Measurements from ENCODE around the gene ARAP1.
A peak's percentile ranks its signal among the peaks of the same experiment; 100 is the strongest.

ARAP1 gene

GRCh38 chr11:72721689-72722049 lies 30.5 kb downstream of the ARAP1 start:
- DNase-seq, result no peak

GRCh38 chr11:72721276-72721675 lies 30.9 kb downstream of the ARAP1 start:
- no peak for DNase-seq

DNA sequence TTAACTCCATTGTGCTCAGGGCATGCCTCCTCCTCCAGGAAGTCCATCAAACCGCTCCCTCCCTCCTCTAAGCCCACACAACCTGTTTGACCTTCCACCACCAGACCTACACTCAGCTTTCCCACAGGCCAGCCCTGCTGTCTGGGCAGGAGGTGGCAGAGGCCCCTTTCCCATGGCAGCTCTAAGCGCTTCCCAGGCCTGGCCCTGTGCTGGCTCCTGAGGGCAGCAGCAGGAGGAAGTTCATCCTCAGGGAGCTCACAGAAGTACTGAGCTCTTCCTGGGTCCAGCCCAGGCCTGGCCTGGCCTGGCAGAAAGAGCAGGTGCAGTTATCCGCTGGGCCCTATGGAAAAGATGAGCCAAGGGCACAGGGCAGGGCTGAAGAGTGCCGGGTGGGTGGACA lies 31.4 kb downstream of the ARAP1 start:
- DNase-seq, result no peak

DNA sequence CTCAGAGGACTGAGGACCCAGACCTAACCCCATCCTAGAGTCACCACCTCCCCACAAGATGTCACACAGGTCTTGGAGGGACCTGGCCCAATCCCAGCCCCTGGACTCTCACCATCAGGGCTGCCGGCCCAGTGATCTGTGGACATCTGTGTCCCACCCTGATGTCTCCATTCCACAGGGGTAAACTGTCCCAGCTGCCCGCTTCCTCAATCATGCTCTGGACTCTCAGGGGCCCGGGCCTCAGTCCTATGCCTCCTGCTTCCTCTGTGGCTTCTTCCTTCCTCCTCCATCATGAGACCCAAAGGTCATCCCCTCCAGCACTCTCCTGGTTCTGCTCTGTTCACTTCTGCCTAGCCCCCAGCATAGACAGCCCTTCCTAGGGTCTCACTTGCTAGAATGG lies 32.2 kb downstream of the ARAP1 start:
- peak in 1 of 2 experiments; percentile 14 for DNase-seq

DNA sequence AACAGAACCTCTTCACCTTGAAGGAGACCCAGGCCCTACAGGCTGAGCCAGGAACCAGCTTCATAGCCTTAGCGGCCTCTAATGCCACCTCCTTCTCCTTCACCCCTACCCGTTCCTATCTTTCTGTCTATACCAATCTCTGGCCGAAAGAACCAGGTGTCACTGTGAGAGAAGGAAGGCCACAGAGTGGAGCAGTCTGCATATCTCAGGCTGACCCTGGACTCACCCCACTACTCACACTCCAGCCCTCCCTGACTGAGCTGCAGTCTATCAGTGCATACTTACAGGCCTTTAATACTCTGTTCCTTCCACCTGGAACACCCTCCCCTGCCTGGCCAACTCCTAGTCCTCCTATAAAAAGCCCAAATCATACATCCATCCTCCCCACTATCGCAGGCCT lies 32.7 kb downstream of the ARAP1 start:
- DNase-seq, result no peak

- no peak for DNase-seq
Observed at GRCh38 chr11:72719144-72719543, 33.1 kb downstream of the ARAP1 start.

GRCh38 chr11:72718101-72718501 lies 34.1 kb downstream of the ARAP1 start:
- no peak for DNase-seq

DNA sequence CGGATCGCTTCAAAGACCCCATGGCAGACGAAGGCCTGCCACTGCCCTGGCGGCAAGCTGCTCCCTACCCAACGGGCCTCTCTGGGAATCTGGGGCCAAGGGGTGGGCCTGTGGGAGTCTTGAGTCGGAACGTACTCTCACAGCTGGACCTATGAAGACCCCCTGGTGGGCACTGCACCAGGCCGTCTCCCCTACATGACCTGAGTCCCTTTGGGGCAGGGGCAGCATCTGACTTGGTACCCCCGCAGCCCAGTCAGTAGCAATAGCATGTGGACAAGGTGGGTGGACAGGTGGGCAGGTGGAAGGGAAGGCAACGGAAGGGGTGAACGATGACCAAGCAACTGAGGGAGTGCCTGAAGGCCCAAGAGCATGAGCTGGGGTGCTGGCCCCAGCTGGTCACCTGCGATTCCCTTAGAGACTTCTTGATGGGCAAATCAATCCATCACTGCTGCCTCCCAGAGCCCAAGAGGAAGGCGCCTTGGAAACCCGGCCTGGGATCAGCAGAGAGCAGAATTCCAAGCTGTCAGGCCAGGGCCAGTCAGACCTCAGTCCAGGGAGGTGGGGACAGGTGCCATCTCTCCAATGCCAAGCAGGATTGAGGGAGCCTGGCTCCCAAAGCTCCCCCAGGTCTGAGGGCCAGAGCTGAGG lies 35.3 kb downstream of the ARAP1 start:
- no peak for DNase-seq

DNA sequence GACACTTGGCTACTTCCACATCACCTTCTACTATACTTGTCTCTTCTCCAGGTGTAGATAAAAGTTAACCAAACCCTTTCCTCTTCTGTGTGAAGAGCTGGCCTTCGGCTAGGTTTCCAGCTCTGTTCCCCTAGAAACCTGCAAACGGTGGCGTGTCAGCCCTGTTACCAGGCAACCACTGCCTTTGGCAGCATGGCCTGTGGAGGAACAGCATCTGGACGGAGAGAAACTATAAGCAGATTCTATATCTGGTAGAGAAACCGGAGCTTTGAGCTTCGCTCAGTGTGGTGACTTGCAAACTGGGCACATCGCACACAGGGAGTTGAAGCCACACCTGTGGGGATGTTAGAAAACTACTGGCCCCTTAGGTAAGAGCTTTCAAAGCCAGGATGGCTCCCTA lies 35.9 kb downstream of the ARAP1 start:
- DNase-seq, result no peak

DNA sequence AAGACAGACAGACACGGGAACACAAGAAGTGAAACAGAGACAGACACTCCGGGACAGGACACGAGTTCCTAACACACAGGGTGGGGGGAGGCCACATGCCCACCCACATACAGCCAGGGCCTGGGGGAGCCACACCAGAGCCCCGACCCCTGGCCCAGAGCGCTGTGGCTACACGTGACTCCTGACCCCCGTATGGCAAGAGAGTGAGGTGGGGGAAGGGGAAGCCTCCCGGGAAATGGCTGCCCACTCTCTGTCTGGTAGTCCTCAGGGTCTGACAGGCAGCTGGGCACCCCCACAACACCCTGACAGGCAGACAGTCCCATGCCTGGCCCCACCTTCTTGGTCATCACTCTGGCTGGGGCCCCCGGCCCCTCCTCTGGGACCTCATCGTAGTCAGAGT lies 39.4 kb downstream of the ARAP1 start:
- DNase-seq, result no peak

- DNase-seq, result no peak
Observed at GRCh38 chr11:72712168-72712751, 39.9 kb downstream of the ARAP1 start.

GRCh38 chr11:72711141-72711540 lies 41.1 kb downstream of the ARAP1 start:
- DNase-seq, result no peak

DNA sequence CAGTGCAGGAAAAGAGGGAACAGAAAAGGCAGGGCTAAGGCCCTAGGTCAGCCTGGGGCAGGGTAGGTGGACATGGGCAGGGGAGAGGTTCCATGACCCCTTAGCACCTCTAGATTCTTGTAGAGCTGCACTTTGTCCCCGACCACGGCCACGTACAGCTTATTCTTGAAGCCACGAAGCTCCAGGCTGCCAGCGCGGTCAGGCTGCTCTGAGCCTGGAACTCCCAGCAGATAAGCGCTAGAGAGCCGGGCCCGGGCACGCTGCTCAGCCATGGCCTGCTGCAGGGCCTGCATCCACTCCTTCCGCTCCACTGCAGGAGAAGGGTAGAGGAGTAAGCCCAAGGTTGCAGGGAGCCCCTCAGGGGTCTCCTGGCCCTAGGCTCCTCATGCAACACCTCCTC lies 41.9 kb downstream of the ARAP1 start:
- no peak for DNase-seq

- no peak for DNase-seq
Observed at GRCh38 chr11:72709478-72710238, 42.5 kb downstream of the ARAP1 start.

DNA sequence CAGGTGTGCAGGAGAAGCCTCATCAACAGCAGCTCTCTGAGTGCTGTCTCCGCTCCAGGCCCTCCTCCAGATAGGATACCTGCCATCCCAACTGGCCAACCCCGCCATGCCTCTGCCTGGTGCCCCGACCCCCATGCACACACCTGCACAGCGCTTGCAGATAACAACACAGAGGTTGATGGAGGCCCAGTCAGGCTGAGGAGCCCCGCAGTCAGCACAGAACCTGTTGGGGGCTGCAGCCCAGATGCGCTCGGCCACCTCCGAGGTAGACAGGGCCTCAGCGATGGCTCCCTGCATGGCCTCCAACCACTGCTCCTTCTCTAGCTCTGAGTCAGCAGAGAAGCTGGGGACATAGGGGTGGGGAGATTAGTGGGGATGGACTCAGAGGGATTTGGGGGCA lies 45.2 kb downstream of the ARAP1 start:
- no peak for DNase-seq

DNA sequence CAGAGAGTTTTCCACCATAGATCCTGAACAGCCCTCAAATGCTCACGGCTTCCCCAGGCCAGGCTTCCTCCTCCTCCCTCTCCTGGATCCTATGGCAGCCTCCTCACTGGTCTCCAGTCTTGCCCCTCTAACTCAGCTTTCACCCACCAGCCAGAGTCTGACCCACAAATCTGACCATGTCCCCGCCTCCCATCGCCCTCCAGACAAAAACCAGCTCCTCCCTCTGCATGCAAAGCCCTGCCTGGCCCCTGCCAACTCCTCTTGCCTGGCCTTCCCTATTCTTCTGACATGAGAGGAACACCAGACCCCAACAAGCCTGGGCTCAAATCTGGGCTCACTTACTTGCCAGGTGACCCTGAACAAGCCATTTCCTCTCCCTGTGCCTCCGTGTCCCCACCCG lies 45.6 kb downstream of the ARAP1 start:
- DNase-seq, result no peak

DNA sequence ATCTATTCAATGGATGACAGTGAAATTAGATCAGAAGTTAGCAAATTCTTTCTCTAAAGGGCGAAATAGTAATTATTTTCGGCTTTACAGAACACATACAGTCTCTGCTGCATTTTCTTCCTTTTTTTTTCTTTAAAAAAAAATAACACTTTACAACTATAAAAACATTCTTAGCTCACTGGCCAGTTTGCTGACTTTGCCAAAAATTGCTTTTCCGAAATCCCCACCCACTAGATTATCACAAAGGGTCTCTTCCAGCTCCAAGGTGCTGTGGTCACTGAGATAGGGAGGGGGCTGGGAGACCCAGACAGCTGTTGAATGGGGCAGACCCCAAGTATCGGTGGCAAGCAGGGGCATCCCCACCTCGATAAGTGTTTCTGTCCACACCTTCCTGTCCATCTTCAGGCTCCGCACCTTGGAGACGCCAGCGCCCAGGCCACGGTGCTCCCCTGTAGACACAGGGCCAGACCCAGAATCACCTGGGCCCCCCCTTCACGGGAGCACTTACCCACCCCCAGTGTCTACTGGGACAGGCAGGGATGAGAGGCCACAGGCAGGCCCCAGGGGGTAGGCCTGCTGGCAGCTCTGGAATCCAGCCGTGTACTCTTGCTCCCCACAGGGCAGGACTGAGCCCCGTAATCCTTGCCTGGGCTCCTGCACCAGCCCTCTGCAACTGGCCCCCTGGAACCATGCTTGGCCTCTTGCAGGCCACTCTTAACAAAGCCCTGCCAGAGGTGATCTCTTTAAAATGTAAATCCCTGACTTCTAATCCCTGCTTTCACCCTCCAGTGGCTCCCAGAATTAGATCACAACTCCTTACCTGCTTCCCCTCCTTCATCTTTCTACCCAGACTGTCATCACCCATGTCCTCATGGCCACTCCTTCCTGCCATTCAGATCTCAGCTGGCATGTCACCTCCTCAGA lies 46.5 kb downstream of the ARAP1 start:
- DNase-seq, result no peak

DNA sequence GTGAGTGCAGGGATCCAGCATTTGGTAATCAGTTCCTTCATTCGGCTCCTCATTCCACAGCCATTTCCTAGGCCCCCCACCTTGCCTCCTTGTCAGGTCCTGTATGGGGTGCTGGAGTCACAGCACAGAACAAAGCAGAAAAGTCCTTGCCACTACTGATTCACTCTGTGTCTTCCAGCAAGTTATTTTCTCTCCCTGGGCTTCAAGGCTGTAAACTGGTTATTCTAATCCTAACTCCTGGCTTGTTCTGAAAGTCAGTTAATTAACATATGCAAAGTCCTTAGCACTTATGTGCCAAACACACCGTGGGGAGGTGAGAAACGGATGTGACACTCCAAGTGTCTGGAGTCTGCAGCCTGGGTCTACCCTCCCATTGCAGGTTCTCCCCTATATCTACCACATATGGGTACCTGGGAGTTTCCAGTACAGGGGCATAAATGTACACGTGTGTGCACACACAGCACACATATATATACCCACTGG lies 47.4 kb downstream of the ARAP1 start:
- no peak for DNase-seq

DNA sequence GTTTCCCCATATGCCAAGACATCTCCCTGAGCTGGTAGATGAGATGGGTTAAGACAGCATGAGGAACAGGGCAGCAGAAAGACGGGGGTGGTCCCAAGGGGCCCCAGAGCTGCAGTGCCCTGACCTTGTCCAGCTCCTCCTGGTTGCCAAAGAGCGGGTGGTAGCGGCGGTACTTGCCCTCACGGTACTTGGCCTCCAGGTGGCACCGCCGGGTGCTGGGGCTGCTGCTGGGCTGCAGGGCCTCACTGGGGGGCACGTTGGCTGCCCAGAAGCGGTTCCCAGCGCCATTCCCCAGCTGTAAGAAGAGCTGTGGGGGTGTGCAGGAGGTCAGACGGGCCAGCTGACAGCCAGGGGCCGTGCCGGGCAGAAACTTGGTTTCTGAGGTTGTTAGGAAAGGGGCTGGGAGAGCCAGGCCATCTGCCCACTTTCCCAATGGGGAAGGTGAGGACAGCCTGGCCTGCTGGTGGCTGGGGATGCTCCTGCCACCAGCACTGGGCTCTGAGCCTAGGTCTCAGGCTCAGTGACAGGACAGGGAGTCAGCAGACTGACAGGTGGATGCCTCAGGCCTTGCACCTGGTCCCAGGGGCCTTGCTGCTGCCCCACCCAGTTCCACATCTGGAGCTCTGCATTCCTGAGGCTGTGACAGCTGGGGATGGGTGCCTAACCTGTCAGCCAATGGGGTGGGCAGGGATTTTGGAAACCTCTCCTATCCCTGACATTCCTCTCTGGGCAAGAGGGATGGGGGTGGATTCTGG lies 48.0 kb downstream of the ARAP1 start:
- no peak for DNase-seq

- DNase-seq, result no peak
Observed at GRCh38 chr11:72703267-72704008, 48.8 kb downstream of the ARAP1 start.

GRCh38 chr11:72702577-72703241 lies 49.5 kb downstream of the ARAP1 start:
- no peak for DNase-seq
